Measurements from ENCODE around the gene PNPO. TPM values are rescaled to one million over a fixed set of nuclear protein-coding genes. Genes with fewer than 3 reads are reported as not detected.

The PNPO gene
- total and polyA plus RNA-seq, 2 of the 8 experiments (the other 6 are each of a cell fraction or from before 2014, with no cell fraction given): 7.0 to 8.1 TPM

GRCh38 chr17:47962901-47963300 lies 21.5 kb downstream of the PNPO start:
- ChIA-PET CTCF (ENCODE audit: partially characterized antibody) (interaction anchor here (28.0 to 40.5 kb wide), 2 partner anchors 5 to 14 kb away, joined by 1010 read pairs; partner anchors contain the start of genes CDK5RAP3, PNPO and PRR15L), POLR2A (ENCODE audit: partially characterized antibody) (interaction anchor here (1.6 kb wide), 1 partner anchor 33 kb away, joined by 3 read pairs; no protein-coding TSS in a partner anchor)
- no peak overlapping the region for H2AFZ ChIP-seq (ENCODE audit: low read length)
- peak overlapping the region; percentile 65; the same call in 1 of the 2 replicates for H2BK15ac ChIP-seq (ENCODE audit: low read length)
- H3K23ac ChIP-seq (ENCODE audit: insufficient read length): no peak overlapping the region
- H3K79me1 ChIP-seq (ENCODE audit: low read depth, low read length): no peaks in the 10 kb centered on the region
- no peak overlapping the region for H3K27ac ChIP-seq (ENCODE audit: low read depth, low read length)
- H4K5ac ChIP-seq (ENCODE audit: insufficient read length, low read depth, low read length): no peak overlapping the region
- no peaks in the 10 kb centered on the region for H3K23me2 ChIP-seq (ENCODE audit: low read depth, low read length)
- no peak overlapping the region for H2BK5ac ChIP-seq (ENCODE audit: low read depth, low read length)
- H3K14ac ChIP-seq (ENCODE audit: insufficient read length): no peak overlapping the region
- no peaks in the 10 kb centered on the region for H3K9me3 ChIP-seq (ENCODE audit: insufficient read depth in 2 of 2, low read depth in 1 of 2, low read length in 1 of 2)
- H4K91ac ChIP-seq (replicated peaks; ENCODE audit: insufficient read length, low read length): no peak overlapping the region
- no peak for TF ChIP-seq SIX5 (IDR thresholded peaks at IDR 0.05; ENCODE audit: low read depth, low read length)
- no peak for TF ChIP-seq SP1 (IDR thresholded peaks at IDR 0.05; ENCODE audit: low read depth, low read length)
- no peak for TF ChIP-seq SIN3A (conservative IDR thresholded peaks at IDR 0.05 in 1 of 2, IDR thresholded peaks at IDR 0.05 in 1 of 2; ENCODE audit: low read depth in 1 of 2, low read length in 2 of 2)
- no peak for TF ChIP-seq ATF3 (IDR thresholded peaks at IDR 0.05; ENCODE audit: insufficient read depth, low read depth, low read length)
- no peak for TF ChIP-seq BCL11A (IDR thresholded peaks at IDR 0.05; ENCODE audit: low read depth in 2 of 2, low read length in 2 of 2)
- no peak overlapping the region; the same call in 1 of the 2 replicates for H4K8ac ChIP-seq (ENCODE audit: extremely low read depth, insufficient read depth, low read length)
- H3K79me2 ChIP-seq (ENCODE audit: control insufficient read depth in 1 of 2, insufficient read depth in 2 of 2, low read length in 2 of 2): no peaks in the 10 kb centered on the region
- 97% methylated on average over 3 of the region's 3 CpGs; no CpG with 5 or more reads in 1 of the 2 experiments for WGBS, 2 experiments (ENCODE audit: extremely low coverage in 1 of 2, insufficient coverage in 1 of 2, insufficient read length in 1 of 2, insufficient replicate concordance in 2 of 2, low coverage in 1 of 2, low lambda C conversion rate in 2 of 2, missing lambda C conversion rate in 1 of 2)
- no peak overlapping the region for H3K18ac ChIP-seq (ENCODE audit: extremely low read depth, low read length)
- no peaks in the 10 kb centered on the region for H4K20me1 ChIP-seq (replicated peaks in 1 of 2; ENCODE audit: control insufficient read depth in 1 of 2, insufficient read depth in 2 of 2, low read length in 2 of 2)
- peaks cover 0 to 7% (median 3%) of the 10 kb centered on the region in 4 experiments; a peak in 6 of 7 replicates for H3K4me1 ChIP-seq (replicated peaks in 1 of 4; ENCODE audit: control insufficient read depth in 3 of 4, insufficient read depth in 4 of 4, low read length in 3 of 4)
- H2BK120ac ChIP-seq (replicated peaks; ENCODE audit: low read depth, low read length): no peak overlapping the region
- H3K4me2 ChIP-seq (ENCODE audit: insufficient read depth in 1 of 2, low read depth in 2 of 2, low read length in 2 of 2): no peak overlapping the region
- no peak for FAIRE-seq
- no peak overlapping the region for H3K4me3 ChIP-seq (ENCODE audit: extremely low read depth in 1 of 4, insufficient read depth in 2 of 4, low read depth in 3 of 4, low read length in 4 of 4)
- no peak overlapping the region for H2AK5ac ChIP-seq (ENCODE audit: low read depth, low read length)
- H3K36me3 ChIP-seq (ENCODE audit: control insufficient read depth in 2 of 4, insufficient read depth in 4 of 4, low read length in 3 of 4): no peaks in the 10 kb centered on the region
- no peak overlapping the region for H2BK12ac ChIP-seq (ENCODE audit: low read depth, low read length)
- no peak overlapping the region for H3K4ac ChIP-seq (replicated peaks; ENCODE audit: insufficient read length, low read depth, low read length)
- no peak for DNase-seq (ENCODE audit: low read depth in 1 of 2, low spot score in 2 of 2)
- H3K27me3 ChIP-seq (replicated peaks in 1 of 4; ENCODE audit: control insufficient read depth in 3 of 4, extremely low read depth in 1 of 4, insufficient read depth in 3 of 4, low read length in 3 of 4): no peaks in the 10 kb centered on the region
- no peak overlapping the region for H3K56ac ChIP-seq (replicated peaks; ENCODE audit: insufficient read length, low read depth, low read length)
- H3K9ac ChIP-seq (replicated peaks in 1 of 4; ENCODE audit: extremely low read depth in 1 of 4, low read depth in 3 of 4, low read length in 3 of 4): no peak overlapping the region
- H2BK20ac ChIP-seq (ENCODE audit: low read length): no peak overlapping the region

Data from H1 (cell line).